Upper lobe of left lung (tissue), 4 donors: Measurements from ENCODE around the gene TRIM8.

Experiments used
- CTCF ChIP-seq, 6 experiments: fragments of 450-650 bp in 4 of 6; fragments of 200-600 bp in 2 of 6; sonication (generic) in 2 of 6; IDR thresholded peaks; one replicate each; pipeline ENCODE4 v1.5.1; 2016 to 2019; ENCODE audit warnings: antibody characterized with exemption in 6 of 6
- EP300 ChIP-seq, 4 donors: sonication (generic); formaldehyde crosslinking; IDR thresholded peaks; one replicate each; pipeline ENCODE4 v1.5.1; 2017; ENCODE audit warnings: antibody characterized with exemption in 4 of 4, control low read depth in 2 of 4
- POLR2A ChIP-seq, 4 donors: fragments of 450-650 bp; IDR thresholded peaks; one replicate each; pipeline ENCODE4 v1.5.1; 2016 to 2017; ENCODE audit warnings: antibody characterized with exemption in 4 of 4, mild to moderate bottlenecking in 2 of 4
- POLR2AphosphoS5 ChIP-seq, 2 donors: sonication (generic); formaldehyde crosslinking; IDR thresholded peaks; one replicate each; pipeline ENCODE4 v1.5.1; 2017; ENCODE audit warnings: antibody characterized with exemption in 2 of 2

GRCh38 chr10:102656026-102656425, 11.7 kb downstream of the TRIM8 start:
- TF ChIP-seq EP300 (IDR thresholded peaks at IDR 0.05) (no peak), CTCF (IDR thresholded peaks at IDR 0.05) (no peak), POLR2AphosphoS5 (IDR thresholded peaks at IDR 0.05) (no peak), POLR2A (IDR thresholded peaks at IDR 0.05) (no peak)
